Cardiac septum (tissue), 1 donor: ENCODE data around the gene AKT1. TPM values are rescaled to one million over a fixed set of nuclear protein-coding genes. Genes with fewer than 3 reads are reported as not detected.
"Not testable (repeated sequence)": the region's sequence is repeated elsewhere in the genome, so short reads cannot be mapped to it uniquely, and the experiment has no call there.

ENCODE experiments used
- DNase-seq: peaks from one replicate; pipeline ENCODE4 v3.0.0-alpha.2; 2020; ENCODE audit warnings: low spot score
- intact Hi-C: fragments of 100-400 bp; cut with DNase I; formaldehyde crosslinking; loops from one replicate; pipeline ENCODE4 v1.14.0; 2022
- long read RNA-seq: library from polyadenylated mRNA; unstranded; transcript quantifications from one replicate; pipeline ENCODE4 v2.0.0, GENCODE V29; 2021
- total RNA-seq: library from RNA; stranded (reverse); fragmentation: NEBNext Ultra II Directional; extraction: Animal tissue kit (Norgen Biotek cat#: 25700); gene quantifications from one replicate; pipeline ENCODE4 v1.2.1, GENCODE V29; 2021
- donor health status: DM: no; HTN: no; CAD: no.

The AKT1 gene
- 172 TPM for total RNA-seq
- long read RNA-seq, transcript AKT1-201 (15 exons, 2,866 nt) = minor isoform, 27 of 791 reads
- long read RNA-seq, transcript AKT1-205 (6 exons, 2,830 nt) = minor isoform, 10 of 791 reads
- long read RNA-seq, transcript AKT1-203 (14 exons, 2,710 nt) = major isoform, 492 of 791 reads
- long read RNA-seq, transcript AKT1-220 (15 exons, 2,742 nt) = minor isoform, 96 of 791 reads
- long read RNA-seq, partial matches to known transcripts = 47 of 791 reads
- long read RNA-seq, other reads (novel, unspliced or antisense) = 109 of 791 reads

DNA sequence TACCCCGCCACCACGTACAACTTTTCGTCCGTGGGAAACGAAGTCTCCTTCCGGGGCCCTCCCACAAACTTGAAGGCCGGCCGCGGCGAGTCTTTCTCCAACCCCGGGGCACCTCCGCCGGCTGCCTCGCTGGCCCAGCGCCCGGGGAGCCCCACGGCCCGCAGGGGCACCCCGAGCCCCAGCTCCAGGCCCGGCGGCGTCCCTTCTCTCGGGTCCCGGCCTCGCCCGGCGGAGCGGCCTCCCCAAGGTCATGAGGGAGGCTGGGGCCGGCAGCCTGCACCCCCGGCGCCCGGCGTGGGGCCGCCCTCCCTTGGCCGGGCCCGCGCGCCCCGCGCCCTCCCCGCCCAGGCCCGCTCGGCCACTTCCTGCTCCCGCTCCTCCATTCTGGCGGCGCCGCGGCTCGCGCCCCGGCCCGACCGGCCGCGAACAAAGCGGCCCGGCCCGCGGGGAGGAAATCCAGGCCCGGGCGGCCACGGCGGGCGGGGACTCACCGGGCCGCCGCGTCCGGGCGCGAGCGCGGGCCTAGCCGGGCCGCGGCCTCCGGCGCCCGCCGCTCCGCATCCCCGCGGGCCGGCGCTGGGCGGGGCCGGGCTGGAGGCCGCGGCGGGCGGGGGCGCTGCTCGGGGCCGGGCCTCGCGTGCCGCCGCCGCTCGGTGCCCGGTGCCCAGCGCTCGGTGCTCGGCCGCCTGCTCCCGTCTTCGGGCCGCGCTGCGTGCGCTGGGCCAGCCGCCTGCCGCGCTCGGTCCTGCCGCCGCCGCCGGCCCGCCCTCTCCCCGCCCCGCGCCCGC, at the start of gene AKT1:
Gene AKT1, minus strand, starts transcription at position 756 of the 788 bp plus-strand sequence. CDS start 3,105 bp downstream, outside the sequence.
- intact Hi-C loops = no loop called here
- no peak for DNase-seq

DNA sequence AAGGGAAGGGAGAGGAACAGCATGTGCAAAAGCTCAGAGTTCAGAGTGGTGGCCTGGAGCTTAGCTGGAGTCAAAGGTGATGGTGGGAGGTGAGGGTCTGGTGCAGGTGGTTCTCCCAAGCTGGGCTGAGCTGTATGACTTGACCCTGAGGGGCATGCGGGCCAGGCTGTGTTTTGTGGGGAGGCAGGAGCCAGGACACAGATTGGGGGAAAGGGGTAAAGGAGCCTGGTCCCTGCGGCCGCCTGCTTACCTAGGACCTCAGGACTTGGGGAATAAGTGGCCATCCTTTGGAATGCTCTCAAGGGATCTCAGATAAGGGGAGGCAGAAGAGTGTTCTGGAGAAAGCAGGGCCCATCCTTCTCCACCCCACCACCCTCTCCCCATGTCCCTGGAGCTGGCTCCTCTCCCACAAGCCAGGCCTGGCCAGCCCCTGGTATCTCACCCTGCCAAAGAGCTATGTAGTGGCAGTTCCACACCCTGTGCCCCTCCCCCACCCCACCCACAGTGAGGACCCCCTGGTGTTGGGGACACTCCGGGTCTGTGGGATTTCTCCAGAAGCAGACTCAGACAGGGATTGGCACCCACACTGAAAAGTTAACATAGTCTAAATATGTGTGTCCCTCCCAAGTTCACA, 49.6 kb upstream of the AKT1 start:
- peak; percentile 44 for DNase-seq
- intact Hi-C loops = no loop called here

DNA sequence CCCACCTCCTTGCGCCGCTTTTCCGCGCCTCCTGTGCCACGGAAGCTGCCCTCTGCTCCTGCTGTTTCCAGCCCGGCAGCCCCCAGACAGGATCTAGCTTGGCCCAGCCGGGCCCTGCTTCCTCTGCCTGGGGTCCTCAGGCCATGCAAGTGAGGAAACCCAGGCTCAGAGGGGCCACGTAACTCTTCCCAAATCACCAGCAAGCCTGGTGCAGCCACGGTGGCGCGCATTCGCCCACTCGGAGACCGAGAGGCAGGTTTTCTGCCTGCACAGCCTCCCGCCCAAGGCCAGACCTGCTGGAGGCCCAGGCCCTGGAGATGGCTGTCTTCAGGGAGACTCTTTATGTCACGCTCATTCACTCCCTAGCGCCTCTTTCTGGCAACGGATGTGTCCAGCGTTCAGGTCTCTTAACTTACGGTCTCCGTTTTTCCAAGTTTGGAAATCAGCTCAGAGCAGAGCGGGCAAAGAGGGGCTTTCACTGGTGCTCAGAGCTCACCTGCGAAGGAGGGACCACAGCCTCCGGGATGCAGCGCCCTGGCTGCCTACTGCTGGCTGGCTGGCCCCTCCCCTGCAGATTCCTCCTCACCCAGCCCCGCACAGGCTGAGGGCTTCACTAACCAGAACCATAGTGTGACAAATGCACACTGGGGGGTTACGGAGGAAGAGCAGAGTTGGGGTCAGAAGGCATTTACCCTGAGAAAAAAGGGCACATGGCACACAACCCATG, 48.9 kb upstream of the AKT1 start:
- intact Hi-C loops = no loop called here
- peak; percentile 61 for DNase-seq

DNA sequence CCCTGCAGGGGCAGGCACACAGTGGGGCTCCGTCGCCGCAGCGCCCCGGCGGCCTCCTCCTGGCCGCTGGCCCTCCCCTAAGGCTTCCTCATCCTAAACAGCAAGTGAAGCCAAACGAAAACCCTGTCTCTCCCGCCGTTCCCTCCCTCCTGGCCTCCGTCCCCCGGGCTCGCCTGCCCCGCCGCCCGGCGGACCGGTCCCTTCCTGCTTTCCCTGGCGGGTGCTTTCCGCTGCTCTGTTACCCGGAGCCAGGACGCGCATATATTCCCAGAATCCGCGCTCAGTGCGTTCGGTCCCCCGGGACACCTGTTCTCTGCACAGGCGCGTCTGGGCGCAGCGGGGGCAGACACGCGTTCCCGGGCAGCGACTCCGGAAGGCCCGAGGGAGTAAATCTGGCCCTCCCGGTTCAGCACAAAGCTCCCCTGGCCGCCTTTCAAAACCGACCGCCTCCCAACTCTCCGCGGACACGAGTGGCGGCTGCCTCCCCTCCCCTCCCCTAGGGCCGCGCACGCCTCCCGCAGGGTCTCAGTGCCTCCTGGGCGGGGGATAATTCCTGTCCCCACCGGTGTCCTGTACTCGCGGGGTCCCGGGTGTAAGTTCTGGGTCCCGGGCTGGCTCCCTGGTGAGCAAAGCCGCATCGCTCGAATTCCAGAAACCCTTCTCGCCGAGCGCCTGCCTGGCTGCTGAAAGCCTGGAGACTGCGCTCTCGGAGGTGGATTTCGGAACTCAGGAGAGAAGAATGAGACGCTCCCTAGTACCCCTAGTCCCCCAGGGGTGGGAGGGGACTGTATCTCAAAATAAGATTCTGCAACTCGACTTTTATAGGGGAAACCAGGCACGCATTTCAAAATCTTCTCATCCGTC, 48.1 kb upstream of the AKT1 start:
- peak; percentile 76 for DNase-seq
- intact Hi-C loops = no loop called here

DNA sequence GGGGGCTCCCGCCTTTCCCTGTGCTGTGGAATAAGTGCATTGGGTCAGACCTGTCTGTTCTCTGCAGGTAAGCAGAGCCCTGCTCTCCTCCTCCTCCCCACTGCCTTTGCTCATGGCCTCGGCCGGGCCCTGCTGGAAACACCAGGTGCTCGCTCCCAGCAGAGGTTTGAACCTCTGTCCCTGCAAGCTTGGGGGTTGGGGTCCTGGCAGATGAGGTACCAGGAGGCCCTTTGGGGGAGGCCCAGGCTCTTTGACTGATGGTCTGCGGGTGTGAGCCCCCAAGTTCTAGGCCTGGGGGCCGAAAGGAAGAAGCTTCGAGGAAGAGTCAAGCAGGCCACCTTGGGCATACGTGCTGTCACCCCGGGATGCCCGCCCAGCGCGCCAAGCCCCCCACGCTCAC, 47.5 kb upstream of the AKT1 start:
- intact Hi-C loops = no loop called here
- DNase-seq = peak; percentile 43

DNA sequence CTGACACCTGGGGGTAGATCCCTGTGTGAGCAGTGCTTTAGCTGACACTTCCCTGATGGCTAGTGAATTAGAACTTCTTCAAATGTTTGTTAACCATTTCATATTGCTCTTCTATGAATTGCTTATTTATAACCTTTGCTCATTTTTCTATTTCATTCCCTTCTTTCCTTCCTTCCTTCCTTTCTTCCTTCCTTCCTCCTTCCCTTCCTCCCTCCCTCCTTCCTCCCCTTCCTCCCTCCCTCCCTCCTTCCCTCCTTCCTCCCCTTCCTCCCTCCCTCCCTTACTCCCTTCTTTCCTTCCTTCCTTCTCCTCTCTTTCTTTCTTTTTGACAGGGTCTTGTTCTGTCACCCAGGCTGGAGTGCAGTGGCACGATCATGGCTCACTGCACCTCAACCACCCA, 46.2 kb upstream of the AKT1 start:
- intact Hi-C loops = no loop called here
- peak; percentile 5 for DNase-seq

DNA sequence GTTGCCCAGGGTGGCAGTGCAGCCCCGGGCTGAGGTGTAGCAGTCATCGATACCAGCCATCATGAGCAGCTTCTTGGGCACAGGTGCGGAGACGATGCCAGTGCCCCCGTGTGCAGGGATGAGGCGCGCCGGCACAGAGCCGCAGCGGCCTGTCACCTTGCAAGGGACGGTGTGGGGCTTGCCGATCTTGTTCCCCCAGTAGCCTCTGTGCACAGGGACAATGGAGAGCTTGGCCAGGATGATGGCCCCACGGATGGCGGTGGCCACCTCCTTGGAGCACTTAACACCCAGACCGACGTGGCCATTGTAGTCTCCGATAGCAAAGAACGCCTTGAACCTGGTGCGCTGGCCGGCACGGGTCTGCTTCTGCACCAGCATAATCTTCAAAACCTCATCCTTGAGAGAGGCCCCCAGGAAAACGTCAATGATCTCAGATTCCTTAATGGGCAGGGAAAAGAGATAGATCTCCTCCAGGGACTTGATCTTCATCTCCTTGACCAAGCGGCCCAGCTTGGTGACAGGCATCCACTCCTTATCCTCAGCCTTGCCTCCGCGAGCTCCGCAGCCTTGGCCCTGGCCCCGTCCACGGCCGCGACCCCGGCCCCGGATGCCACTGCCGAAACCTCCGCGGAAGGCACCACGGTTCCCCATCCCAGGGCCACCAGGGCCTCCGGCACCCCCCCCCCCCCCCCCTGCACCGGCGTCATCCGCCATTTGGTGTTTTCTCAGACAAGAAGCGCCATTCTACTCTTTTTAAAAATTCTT, 40.8 kb upstream of the AKT1 start:
- intact Hi-C loops = not testable (repeated sequence)
- DNase-seq = peak; percentile 59

DNA sequence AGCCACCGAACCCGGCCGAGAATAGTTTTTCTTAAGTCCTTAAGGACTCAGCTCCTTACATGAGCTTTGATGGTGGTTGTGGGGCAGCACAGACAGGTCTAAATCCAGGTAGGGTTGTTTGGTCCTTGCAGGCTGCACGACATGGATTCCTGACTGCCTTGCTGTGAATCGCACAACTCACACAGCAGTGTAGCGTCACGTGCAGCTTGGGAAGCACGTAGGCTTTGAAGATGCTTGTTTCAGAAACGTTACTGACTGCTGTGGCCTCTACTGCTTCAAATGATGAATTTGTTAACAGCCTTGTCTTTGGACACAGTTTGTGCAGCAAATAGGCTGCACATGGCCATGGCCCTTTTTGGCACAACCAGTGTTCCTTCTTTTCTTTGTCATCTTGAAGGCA, 35.2 kb upstream of the AKT1 start:
- intact Hi-C loops = no loop called here
- DNase-seq = no peak

DNA sequence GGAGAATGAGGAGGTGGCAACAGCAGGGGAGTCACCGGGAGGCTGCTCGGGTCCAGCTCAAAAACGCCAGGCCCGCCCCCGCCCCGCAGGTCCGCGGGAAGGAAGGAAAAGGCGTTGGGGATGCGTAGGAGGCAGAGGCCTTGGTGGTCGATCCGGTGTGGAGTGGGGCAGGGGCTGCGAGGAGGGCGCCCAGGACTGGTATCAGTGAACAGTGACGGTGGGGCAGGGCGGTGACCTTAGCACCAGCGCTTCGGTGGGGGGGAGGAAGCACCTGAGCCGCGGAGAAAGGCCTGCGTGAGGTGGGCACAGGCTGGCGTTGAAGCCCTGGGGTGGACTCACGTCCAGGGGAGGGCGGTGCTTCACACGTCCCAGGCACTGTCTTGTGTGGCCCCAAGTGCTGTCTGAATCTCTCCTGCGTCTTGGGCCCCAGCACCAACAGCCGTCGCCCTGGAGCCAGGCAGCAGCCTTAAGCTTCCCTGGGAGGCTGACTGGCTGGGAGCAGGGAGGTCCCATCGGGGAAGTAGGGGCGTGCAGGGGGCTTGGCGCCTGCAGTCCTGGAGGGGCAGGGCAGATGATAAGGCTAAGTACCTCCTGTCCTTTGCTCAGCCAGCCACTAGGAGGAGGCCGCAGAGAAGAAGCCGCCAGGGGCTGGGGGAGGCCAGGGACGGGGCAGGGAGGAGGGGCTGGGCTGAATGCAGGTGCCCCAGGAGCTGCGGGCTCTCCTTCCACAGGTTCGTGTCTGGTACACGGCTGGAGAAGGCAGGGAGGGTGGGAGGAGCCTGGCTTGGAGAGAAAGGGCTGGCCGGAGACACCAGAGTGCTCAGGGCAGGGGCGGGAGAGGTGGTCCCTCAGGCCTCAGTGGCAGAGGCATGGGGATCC, 31.9 kb upstream of the AKT1 start:
- intact Hi-C loops = no loop called here
- no peak for DNase-seq

DNA sequence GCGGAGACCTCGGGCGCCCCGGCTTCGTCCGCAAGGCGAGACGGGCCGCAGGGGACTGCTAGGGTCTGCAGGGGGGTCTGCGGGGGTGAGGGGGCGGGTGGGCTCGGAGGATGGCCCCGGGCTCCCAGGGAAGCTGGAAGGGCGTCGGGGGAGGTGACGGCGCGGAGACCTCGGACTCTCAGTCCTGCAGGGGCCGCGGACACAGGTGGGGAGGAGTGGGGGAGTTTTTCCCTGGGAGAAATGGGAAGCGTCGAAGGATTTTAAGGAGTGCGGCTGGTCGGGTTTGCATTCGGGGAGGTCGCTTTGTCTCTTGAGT, 31.3 kb upstream of the AKT1 start:
- intact Hi-C loops = loop anchor here (1.0 kb wide), 1 partner anchor 59 kb away; no protein-coding TSS in a partner anchor
- no peak for DNase-seq

DNA sequence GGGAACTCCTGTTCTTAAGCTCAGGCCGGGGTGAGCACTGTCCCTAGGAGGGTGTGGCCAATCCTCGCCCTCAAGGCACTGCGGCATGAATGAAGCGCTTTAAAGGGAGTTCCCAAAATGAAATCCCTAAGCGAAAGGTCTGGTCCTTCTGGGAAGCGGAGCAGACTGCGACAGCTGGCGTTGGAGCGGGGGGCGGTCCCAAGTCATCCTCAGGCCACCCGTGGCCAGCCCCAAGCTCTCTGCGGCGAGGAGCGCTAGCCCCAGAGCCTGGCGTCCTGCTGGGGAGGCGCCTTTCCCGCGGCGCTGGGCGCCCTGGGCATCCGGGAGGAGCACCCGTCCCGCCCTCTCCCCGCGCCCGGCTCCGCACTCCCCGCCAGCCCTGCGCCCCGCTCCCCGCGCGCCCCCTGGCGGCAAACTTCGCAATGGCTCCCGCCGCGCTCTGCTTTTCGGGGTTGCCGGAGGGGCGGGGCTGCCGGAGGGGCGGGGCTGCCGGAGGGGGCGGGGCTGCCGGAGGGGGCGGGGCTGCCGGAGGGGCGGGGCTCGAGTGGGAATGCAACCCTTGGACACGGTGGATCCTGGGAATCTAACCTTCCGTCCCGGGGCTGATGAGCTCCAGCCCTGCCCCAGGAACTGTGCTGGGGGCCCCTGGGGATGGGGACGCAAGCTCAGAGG, 30.8 kb upstream of the AKT1 start:
- DNase-seq = peak; percentile 97
- intact Hi-C loops = loop anchor here (1.0 kb wide), 1 partner anchor 58 kb away; no protein-coding TSS in a partner anchor

DNA sequence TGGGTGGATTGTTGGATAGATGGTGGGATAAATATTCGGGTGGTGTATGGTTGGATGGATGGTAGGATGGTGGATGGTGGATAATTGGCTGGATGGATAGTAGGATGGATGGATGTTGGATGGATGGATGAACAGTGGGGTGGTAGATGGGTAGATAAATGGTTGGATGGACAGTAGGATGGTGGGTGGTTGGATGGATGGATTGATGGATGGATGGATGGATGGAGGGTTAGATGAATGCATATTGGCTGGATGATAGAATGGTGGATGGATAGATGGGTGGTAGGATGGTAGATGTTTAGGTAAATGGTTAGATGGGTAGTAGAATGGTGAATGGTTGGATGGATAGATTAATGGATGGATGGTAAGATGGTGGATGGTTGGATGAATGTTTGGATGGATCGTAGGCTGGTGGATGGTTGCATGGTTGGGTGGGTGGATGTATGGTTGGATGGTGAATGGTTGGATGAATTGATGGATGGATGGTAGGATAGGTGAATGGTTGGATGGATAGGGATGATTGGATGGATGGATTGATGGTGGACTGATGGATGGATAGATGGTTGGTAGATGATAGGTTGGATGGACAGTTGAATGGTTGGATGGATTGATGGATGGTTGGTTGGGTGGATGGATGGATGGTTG, 28.9 kb upstream of the AKT1 start:
- intact Hi-C loops = no loop called here
- no peak for DNase-seq

DNA sequence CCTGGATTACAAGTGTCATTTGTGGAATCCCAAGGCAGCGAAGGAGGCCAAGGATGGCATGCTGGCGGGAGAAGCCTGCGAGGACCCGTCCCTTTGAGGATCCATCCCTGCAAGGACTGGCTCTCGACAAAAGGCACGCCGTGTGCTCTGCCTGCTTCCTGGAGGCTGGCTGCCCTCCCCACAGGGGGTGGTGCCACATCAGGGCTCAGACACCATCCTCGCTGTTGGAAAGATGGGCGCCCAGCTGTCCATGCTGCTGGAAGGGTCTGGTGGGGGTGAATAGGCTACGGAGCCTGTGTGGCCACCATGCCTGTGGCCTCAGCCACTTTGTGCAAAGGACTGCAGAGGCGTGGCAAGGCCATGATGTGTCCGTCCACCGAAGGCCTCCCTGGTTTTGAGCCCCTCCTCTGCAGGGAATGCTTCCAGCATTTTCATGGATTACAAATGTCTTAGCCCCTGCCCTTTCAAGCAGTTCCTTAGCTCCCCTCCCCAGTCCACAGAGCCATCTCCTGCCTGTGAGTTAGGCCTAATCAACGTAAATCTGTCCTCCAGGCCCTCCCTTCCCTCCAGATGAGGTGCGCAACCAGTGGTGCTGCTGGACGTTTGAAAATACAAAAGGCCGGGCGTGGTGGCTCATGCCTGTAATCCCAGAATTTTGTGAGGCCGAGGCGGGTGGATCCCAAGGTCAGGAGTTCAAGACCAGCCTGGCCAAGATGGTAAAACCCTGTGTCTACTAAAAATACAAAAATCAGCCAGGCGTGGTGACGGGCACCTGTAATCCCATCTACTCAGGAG, 27.5 kb upstream of the AKT1 start:
- intact Hi-C loops = no loop called here
- DNase-seq = peak; percentile 7

DNA sequence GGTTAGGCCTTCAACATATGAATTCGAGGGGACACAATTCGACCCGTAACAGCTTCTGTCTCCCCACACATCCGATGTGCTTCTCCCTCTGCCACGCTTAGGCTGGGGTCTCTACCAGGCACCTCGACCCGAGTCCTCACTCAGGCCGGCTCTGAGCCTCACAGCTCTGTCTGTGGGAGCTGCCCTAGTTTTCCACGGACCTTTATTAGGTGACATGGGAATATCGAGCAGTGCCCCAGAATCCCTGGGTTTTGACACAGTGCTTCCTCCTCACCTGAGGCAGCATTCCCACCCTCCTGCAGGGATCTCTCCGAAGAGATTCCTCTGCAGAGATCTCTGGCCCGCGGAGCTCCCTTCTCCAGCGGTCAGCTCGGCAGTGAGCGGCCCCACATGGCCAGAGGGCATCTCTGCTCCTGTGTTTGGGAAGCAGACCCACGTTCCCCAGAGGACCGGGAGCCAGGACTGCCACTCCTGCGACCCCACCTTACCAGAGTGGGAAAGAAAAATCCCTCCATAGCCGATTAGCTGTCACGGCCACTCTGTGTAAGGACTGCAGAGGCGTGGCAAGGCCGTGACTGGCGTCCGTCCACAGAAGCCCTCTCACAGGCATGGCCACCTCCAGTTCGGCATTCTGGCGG, 26.5 kb upstream of the AKT1 start:
- intact Hi-C loops = no loop called here
- DNase-seq = peak; percentile 49

DNA sequence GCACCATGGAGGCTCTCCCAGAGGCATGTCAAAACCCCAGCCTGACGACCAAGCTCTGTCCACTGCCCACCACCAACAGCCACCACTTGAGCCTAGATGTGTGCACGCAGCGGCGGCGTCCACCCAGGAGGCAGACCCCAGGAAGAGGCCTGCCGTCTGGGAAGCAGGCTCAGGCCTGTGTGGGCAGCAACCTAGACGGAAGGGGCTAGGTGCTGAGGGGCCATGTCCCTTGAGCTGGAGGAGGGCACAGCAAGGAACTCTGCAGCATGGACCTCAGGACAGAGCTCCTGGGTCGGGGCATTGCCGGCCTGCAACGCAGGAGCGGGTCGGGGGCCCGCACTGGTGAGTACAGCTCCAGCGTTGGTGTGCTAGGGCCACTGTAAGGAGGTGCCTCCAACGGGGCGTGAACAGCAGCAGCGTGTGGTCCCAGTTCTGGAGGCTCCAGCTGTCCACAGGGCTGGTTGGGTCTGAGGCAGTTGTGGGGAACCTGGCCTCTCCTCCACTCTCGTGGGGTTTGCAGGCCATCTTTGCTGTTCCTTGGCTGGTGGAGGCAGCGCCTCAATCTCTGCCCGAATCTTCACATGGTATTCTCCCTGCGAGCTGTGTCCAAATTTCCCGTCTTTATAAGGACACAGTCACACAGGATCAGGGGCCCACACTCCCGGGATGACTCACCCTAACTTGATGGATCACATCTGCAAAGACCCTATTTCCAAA, 25.8 kb upstream of the AKT1 start:
- intact Hi-C loops = no loop called here
- peak; percentile 73 for DNase-seq
